HG03457 (cell line): ENCODE results near the gene LSM3.

Source experiments
- ATAC-seq: cut with Tn5 transposase; IDR thresholded peaks from one replicate; pipeline ENCODE4 v1.9.1; 2021; ENCODE audit warnings: moderate number of reproducible peaks; ENCODE audit not compliant: unreplicated experiment

The LSM3 gene

GRCh38 chr3:14235912-14236295 is 57.3 kb downstream of the LSM3 start:
- no peak for ATAC-seq

GRCh38 chr3:14236902-14237301 is 58.3 kb downstream of the LSM3 start:
- ATAC-seq, result no peak

- no peak for ATAC-seq
These were observed 58.8 kb downstream of the LSM3 start for GRCh38 chr3:14237457-14237856.

GRCh38 chr3:14238356-14238755 is 59.7 kb downstream of the LSM3 start:
- no peak for ATAC-seq

- no peak for ATAC-seq
These were observed 60.3 kb downstream of the LSM3 start for GRCh38 chr3:14238930-14239329.

- ATAC-seq, result no peak
These were observed 61.3 kb downstream of the LSM3 start for GRCh38 chr3:14239940-14240339.

- no peak for ATAC-seq
These were observed 61.7 kb downstream of the LSM3 start for GRCh38 chr3:14240366-14240765.

- ATAC-seq, result no peak
These were observed 63.1 kb downstream of the LSM3 start for GRCh38 chr3:14241716-14242115.

- no peak for ATAC-seq
These were observed 64.1 kb downstream of the LSM3 start for GRCh38 chr3:14242490-14243311.

- ATAC-seq, result no peak
These were observed 65.2 kb downstream of the LSM3 start for GRCh38 chr3:14243782-14244181.

- no peak for ATAC-seq
These were observed 66.1 kb downstream of the LSM3 start for GRCh38 chr3:14244521-14245247.

GRCh38 chr3:14245248-14245639 is 66.6 kb downstream of the LSM3 start:
- ATAC-seq, result no peak

- no peak for ATAC-seq
These were observed 67.2 kb downstream of the LSM3 start for GRCh38 chr3:14245822-14246221.

GRCh38 chr3:14246414-14246813 is 67.8 kb downstream of the LSM3 start:
- no peak for ATAC-seq

GRCh38 chr3:14248477-14248848 is 69.8 kb downstream of the LSM3 start:
- ATAC-seq, result no peak

- no peak for ATAC-seq
These were observed 70.4 kb downstream of the LSM3 start for GRCh38 chr3:14248849-14249523.
